Brain pericyte (primary cell): ENCODE measurements around the gene ANKRD50.

Experiments
- DNase-seq: peaks from one replicate; pipeline ENCODE4 v3.0.0-alpha.2; 2012; ENCODE audit warnings: low read depth, low spot score

ANKRD50 gene

GRCh38 chr4:124635331-124635730, 77.2 kb downstream of the ANKRD50 start:
- no peak for DNase-seq

DNA sequence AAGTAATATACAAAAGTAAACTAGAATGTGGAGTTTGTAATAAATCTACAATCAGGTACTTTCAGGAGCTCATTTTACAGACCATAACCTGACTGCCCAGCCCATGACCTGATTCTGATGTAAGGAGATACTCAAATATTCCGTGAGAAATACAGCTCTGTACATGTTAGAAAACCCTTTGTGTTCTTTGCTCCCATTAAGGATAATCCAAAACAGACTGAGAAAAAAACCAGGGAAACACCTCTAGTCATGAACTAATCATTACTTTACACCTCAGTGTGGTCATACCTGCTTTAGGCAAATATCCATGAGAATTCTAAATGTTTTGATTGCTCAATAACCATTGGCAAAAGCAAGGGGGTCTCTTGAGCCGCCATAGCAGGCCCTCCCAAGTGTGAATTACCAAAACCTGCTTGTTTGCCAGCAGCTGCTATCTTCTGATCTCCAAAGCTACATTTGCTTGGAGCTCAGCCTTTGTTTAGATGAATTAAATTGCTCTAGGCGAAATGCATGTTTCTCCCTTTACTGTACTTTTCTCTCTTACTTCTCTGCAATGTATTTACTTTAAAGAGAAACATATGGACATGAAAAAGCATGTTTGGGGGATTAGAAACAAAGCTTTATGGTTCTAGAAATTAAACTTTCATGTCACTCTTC, 79.1 kb downstream of the ANKRD50 start:
- DNase-seq: no peak

DNA sequence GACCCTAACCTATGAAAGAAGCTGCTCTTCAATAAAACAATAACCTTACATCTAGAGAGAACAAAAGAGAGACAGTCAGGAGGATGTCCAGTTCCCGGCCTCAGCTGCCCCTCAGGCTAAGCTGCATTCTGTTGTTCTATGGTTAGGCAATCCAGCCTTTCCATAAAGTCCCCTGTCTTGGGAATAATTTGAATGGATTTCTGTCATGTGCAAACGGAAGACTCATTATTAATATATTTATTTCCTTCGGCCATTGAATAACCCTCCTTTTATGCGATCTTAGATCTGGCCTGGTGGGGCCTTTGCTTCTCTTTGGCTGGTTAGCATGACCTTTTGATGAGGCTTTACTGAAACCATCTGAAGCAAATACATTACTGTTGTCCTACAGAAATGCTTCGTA, 80.1 kb downstream of the ANKRD50 start:
- DNase-seq: no peak

DNA sequence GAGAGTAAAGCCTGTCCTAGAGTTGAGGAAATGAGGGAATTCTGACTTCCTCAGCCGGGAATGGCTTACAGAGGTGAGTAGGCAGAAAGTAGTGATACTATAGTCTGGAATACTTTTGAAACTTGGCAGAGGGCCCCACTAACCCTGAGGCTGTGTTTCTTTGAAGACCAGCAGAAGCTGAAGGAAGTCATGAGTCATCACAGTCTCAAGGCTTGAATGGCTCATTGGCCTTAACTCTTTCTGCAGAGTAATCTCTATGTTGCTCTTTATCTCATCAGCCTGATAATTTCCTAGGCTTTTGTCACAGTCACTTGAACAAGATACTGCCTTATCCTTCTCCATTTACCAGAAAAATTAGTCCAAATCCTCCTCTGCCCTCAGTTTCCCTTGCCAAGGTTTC, 80.8 kb downstream of the ANKRD50 start:
- DNase-seq: no peak

DNA sequence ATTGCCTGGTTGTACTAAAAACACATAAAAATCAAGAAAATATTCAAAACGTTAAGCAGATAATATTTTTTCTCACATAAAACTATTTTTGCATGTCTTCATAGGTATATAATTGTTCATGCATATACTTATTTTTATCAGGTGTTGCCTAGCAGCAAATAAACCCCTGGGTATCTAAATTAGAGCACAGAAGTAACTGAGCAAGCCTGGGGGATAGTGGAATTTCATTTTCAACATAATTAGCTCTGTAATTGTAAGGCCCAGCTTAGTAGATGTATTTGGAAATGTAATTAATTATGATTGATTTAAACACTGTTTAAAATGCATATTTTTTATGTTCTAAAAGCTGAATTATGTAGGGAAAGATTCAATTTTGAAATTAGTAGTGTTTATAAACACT, 82.9 kb downstream of the ANKRD50 start:
- no peak for DNase-seq
